Measurements from ENCODE around the gene PRIMPOL. TPM values are rescaled to one million over a fixed set of nuclear protein-coding genes. Genes with fewer than 3 reads are reported as not detected.
"Not testable (repeated sequence)": the region's sequence is repeated elsewhere in the genome, so short reads cannot be mapped to it uniquely, and the experiment has no call there.

The PRIMPOL gene
- total RNA-seq, 1 donor from 2014 or later: 48.0 TPM

- Histone ChIP-seq H3K36me3 (ENCODE audit: control insufficient read depth in 3 of 3, insufficient read depth in 3 of 3, low read length in 3 of 3) (no peaks in the 10 kb centered on the region), H3K9me3 (ENCODE audit: control insufficient read depth in 3 of 3, low read length in 3 of 3) (peaks cover 0 to 4% (median 2%) of the 10 kb centered on the region in 3 donors), H3K27me3 (ENCODE audit: control insufficient read depth in 3 of 3, insufficient read depth in 3 of 3, low read length in 3 of 3) (no peaks in the 10 kb centered on the region), H3K4me3 (ENCODE audit: low read length in 3 of 3) (no peak overlapping the region), H3K9ac (ENCODE audit: low read depth in 1 of 3, low read length in 3 of 3) (no peak overlapping the region), H3K27ac (ENCODE audit: low read depth, low read length) (no peak overlapping the region), H3K4me1 (ENCODE audit: control insufficient read depth in 3 of 3, insufficient read depth in 3 of 3, low read length in 3 of 3) (no peaks in the 10 kb centered on the region)
Measured at GRCh38 chr4:184617600-184618196, 31.8 kb upstream of the PRIMPOL start.

- Histone ChIP-seq H3K9ac (ENCODE audit: low read depth in 1 of 3, low read length in 3 of 3) (no peak overlapping the region), H3K9me3 (ENCODE audit: control insufficient read depth in 3 of 3, low read length in 3 of 3) (no peaks in the 10 kb centered on the region), H3K4me1 (ENCODE audit: control insufficient read depth in 3 of 3, insufficient read depth in 3 of 3, low read length in 3 of 3) (no peaks in the 10 kb centered on the region), H3K27me3 (ENCODE audit: control insufficient read depth in 3 of 3, insufficient read depth in 3 of 3, low read length in 3 of 3) (no peaks in the 10 kb centered on the region), H3K4me3 (ENCODE audit: low read length in 3 of 3) (no peak overlapping the region), H3K36me3 (ENCODE audit: control insufficient read depth in 3 of 3, insufficient read depth in 3 of 3, low read length in 3 of 3) (peaks cover 0 to 3% (median 0%) of the 10 kb centered on the region in 3 donors), H3K27ac (ENCODE audit: low read depth, low read length) (no peak overlapping the region)
Measured at GRCh38 chr4:184620212-184620867, 29.2 kb upstream of the PRIMPOL start.

DNA sequence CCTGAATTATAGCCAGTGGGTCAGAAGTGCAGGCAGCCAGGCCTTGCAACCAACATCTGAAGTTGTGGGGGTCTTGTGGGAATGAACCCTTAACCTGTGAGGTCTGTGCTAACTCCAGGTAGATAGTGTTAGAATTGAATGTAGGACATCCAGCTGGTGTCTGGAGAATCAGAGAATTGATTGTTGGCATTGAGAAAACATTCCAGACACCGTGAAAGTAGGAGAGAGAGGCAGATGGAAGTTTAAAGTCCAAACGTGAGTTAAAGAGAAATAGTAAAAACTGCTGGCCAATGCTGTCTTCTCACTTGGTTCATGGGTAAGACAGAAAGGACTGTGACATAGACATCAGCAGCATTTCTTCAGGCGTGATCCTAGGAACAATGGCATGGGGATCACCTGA is 28.0 kb upstream of the PRIMPOL start:
- Histone ChIP-seq H3K9ac (ENCODE audit: low read depth in 1 of 3, low read length in 3 of 3) (no peak overlapping the region), H3K4me1 (ENCODE audit: control insufficient read depth in 3 of 3, insufficient read depth in 3 of 3, low read length in 3 of 3) (no peaks in the 10 kb centered on the region), H3K27ac (ENCODE audit: low read depth, low read length) (no peak overlapping the region), H3K9me3 (ENCODE audit: control insufficient read depth in 3 of 3, low read length in 3 of 3) (no peaks in the 10 kb centered on the region), H3K27me3 (ENCODE audit: control insufficient read depth in 3 of 3, insufficient read depth in 3 of 3, low read length in 3 of 3) (no peaks in the 10 kb centered on the region), H3K4me3 (ENCODE audit: low read length in 3 of 3) (no peak overlapping the region), H3K36me3 (ENCODE audit: control insufficient read depth in 3 of 3, insufficient read depth in 3 of 3, low read length in 3 of 3) (peaks cover 0 to 7% (median 0%) of the 10 kb centered on the region in 3 donors)

DNA sequence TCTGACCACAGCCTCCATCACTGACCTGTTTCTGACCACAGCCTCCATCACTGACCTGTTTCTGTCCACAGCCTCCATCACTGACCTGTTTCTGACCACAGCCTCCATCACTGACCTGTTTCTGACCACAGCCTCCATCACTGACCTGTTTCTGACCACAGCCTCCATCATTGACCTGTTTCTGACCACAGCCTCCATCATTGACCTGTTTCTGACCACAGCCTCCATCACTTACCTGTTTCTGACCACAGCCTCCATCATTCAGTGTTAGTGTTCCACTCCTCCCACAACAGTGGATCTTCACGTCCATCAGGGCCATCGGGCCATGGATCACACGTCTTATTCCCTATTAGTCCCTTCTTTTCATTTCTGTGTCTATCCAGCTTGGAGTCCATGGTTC is 25.0 kb upstream of the PRIMPOL start:
- not testable (repeated sequence) for H3K9me3 ChIP-seq (ENCODE audit: control insufficient read depth in 3 of 3, low read length in 3 of 3); H3K27ac ChIP-seq (ENCODE audit: low read depth, low read length); H3K27me3 ChIP-seq (ENCODE audit: control insufficient read depth in 3 of 3, insufficient read depth in 3 of 3, low read length in 3 of 3)

DNA sequence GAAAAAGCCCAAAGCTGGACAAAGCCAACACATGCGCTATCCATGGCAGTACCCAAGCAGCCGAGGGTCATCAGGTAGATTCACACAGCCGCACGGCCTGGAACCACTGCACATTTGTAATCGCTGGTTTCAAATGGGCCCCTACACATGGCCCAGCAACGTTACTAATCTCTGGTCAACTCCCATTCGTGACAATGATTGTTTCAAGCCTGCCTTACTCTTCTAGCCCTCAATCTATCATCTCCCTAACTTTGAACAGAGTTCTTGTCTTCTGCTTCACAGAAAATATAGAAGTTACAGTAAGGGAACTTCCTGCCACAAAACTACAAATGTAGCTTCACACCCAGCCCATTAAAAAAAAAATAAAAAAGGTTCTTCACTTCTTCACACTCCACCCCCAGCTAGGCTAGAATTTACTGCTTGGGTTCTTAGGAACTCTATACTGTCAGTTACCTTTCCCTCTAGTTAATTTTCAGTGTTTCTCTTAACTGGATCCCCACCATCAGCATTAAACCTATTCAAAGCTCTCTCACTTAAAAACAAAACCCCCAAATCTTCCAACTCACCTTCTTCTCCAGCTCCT is 24.5 kb upstream of the PRIMPOL start:
- Histone ChIP-seq H3K36me3 (ENCODE audit: control insufficient read depth in 3 of 3, insufficient read depth in 3 of 3, low read length in 3 of 3) (peaks cover 10 to 31% (median 14%) of the 10 kb centered on the region in 3 donors), H3K4me3 (ENCODE audit: low read length in 3 of 3) (no peak overlapping the region), H3K27me3 (ENCODE audit: control insufficient read depth in 3 of 3, insufficient read depth in 3 of 3, low read length in 3 of 3) (no peaks in the 10 kb centered on the region), H3K9me3 (ENCODE audit: control insufficient read depth in 3 of 3, low read length in 3 of 3) (no peaks in the 10 kb centered on the region), H3K4me1 (ENCODE audit: control insufficient read depth in 3 of 3, insufficient read depth in 3 of 3, low read length in 3 of 3) (no peaks in the 10 kb centered on the region), H3K9ac (ENCODE audit: low read depth in 1 of 3, low read length in 3 of 3) (no peak overlapping the region), H3K27ac (ENCODE audit: low read depth, low read length) (no peak overlapping the region)

More for the DNA sequence above, 25.0 kb upstream of the PRIMPOL start:
- peaks cover 9 to 26% (median 10%) of the 10 kb centered on the region in 3 donors for H3K36me3 ChIP-seq (ENCODE audit: control insufficient read depth in 3 of 3, insufficient read depth in 3 of 3, low read length in 3 of 3)
- H3K4me3 ChIP-seq (ENCODE audit: low read length in 3 of 3); H3K9ac ChIP-seq (ENCODE audit: low read depth in 1 of 3, low read length in 3 of 3); H3K4me1 ChIP-seq (ENCODE audit: control insufficient read depth in 3 of 3, insufficient read depth in 3 of 3, low read length in 3 of 3): not testable (repeated sequence)

- H3K27me3 ChIP-seq (ENCODE audit: control insufficient read depth in 3 of 3, insufficient read depth in 3 of 3, low read length in 3 of 3); H3K4me3 ChIP-seq (ENCODE audit: low read length in 3 of 3); H3K9me3 ChIP-seq (ENCODE audit: control insufficient read depth in 3 of 3, low read length in 3 of 3); H3K9ac ChIP-seq (ENCODE audit: low read depth in 1 of 3, low read length in 3 of 3); H3K27ac ChIP-seq (ENCODE audit: low read depth, low read length); H3K4me1 ChIP-seq (ENCODE audit: control insufficient read depth in 3 of 3, insufficient read depth in 3 of 3, low read length in 3 of 3): not testable (repeated sequence)
- peaks cover 14 to 39% (median 22%) of the 10 kb centered on the region in 3 donors for H3K36me3 ChIP-seq (ENCODE audit: control insufficient read depth in 3 of 3, insufficient read depth in 3 of 3, low read length in 3 of 3)
Measured at GRCh38 chr4:184625783-184626596, 23.5 kb upstream of the PRIMPOL start.

DNA sequence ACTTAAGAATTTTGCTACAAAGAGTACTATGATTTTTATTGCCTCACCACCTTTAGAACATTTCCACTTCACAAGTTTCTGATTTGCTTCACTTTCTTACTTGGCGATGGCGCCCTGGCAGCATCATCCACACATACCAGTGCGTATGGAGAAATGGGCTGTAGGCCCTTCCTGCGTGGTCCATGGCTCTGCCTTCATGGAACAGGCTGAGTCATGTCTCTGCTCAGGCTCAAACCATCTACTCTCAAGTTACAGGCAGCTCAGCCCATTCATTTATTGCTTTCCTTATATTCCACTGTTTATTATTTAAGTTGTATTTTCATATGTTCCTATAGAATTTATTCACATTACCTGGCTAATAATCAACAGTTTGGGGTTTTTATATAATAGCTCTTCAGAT is 21.4 kb upstream of the PRIMPOL start:
- Histone ChIP-seq H3K9ac (ENCODE audit: low read depth in 1 of 3, low read length in 3 of 3) (no peak overlapping the region), H3K9me3 (ENCODE audit: control insufficient read depth in 3 of 3, low read length in 3 of 3) (no peaks in the 10 kb centered on the region), H3K4me3 (ENCODE audit: low read length in 3 of 3) (no peak overlapping the region), H3K27me3 (ENCODE audit: control insufficient read depth in 3 of 3, insufficient read depth in 3 of 3, low read length in 3 of 3) (no peaks in the 10 kb centered on the region), H3K36me3 (ENCODE audit: control insufficient read depth in 3 of 3, insufficient read depth in 3 of 3, low read length in 3 of 3) (peaks cover 20 to 43% (median 24%) of the 10 kb centered on the region in 3 donors), H3K27ac (ENCODE audit: low read depth, low read length) (no peak overlapping the region), H3K4me1 (ENCODE audit: control insufficient read depth in 3 of 3, insufficient read depth in 3 of 3, low read length in 3 of 3) (no peaks in the 10 kb centered on the region)

GRCh38 chr4:184632842-184633241 is 16.7 kb upstream of the PRIMPOL start:
- H3K4me1 ChIP-seq (ENCODE audit: control insufficient read depth in 3 of 3, insufficient read depth in 3 of 3, low read length in 3 of 3): no peaks in the 10 kb centered on the region
- no peaks in the 10 kb centered on the region for H3K9me3 ChIP-seq (ENCODE audit: control insufficient read depth in 3 of 3, low read length in 3 of 3)
- H3K36me3 ChIP-seq (ENCODE audit: control insufficient read depth in 3 of 3, insufficient read depth in 3 of 3, low read length in 3 of 3): peaks cover 30 to 63% (median 33%) of the 10 kb centered on the region in 3 donors
- H3K27ac ChIP-seq (ENCODE audit: low read depth, low read length): no peak overlapping the region
- no peak overlapping the region for H3K4me3 ChIP-seq (ENCODE audit: low read length in 3 of 3)
- no peaks in the 10 kb centered on the region for H3K27me3 ChIP-seq (ENCODE audit: control insufficient read depth in 3 of 3, insufficient read depth in 3 of 3, low read length in 3 of 3)
- no peak overlapping the region for H3K9ac ChIP-seq (ENCODE audit: low read depth in 1 of 3, low read length in 3 of 3)

DNA sequence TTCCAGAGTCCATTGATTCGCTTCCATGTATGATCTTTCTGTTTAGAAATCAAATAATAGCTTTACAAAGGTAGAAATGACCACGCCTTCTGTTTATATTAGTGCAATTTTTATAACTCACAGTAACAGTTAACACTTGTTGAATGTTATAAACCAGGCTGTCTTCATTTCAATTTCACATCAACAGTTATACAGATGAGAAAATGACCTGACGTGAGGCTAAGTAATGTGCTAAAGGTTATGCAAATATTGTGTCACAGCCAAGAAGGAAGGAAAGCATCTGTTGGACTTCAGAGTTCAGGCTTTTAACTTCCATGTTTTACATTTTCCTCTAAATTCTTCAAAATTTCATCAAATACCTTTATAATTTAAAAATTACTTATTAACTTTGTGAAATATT is 14.2 kb upstream of the PRIMPOL start:
- H3K9me3 ChIP-seq (ENCODE audit: control insufficient read depth in 3 of 3, low read length in 3 of 3): no peaks in the 10 kb centered on the region
- no peaks in the 10 kb centered on the region for H3K4me1 ChIP-seq (ENCODE audit: control insufficient read depth in 3 of 3, insufficient read depth in 3 of 3, low read length in 3 of 3)
- H3K9ac ChIP-seq (ENCODE audit: low read depth in 1 of 3, low read length in 3 of 3): no peak overlapping the region
- no peak overlapping the region for H3K4me3 ChIP-seq (ENCODE audit: low read length in 3 of 3)
- no peak overlapping the region for H3K27ac ChIP-seq (ENCODE audit: low read depth, low read length)
- H3K27me3 ChIP-seq (ENCODE audit: control insufficient read depth in 3 of 3, insufficient read depth in 3 of 3, low read length in 3 of 3): no peaks in the 10 kb centered on the region
- H3K36me3 ChIP-seq (ENCODE audit: control insufficient read depth in 3 of 3, insufficient read depth in 3 of 3, low read length in 3 of 3): peaks cover 19 to 42% (median 25%) of the 10 kb centered on the region in 3 donors

Measured in skeletal muscle tissue (tissue), 4 donors.